Lung (tissue), 12 donors: Measurements from ENCODE around the gene NRK. TPM values are rescaled to one million over a fixed set of nuclear protein-coding genes. Genes with fewer than 3 reads are reported as not detected.
"Not testable (repeated sequence)": the region's sequence is repeated elsewhere in the genome, so short reads cannot be mapped to it uniquely, and the experiment has no call there.

Experiments used
- ATAC-seq: fragments of 200-7000 bp; cut with Tn5 transposase; one replicate; pipeline ENCODE4 v1.9.1; 2020; ENCODE audit warnings: moderate number of reproducible peaks; ENCODE audit not compliant: insufficient read depth, low FRiP score
- DNase-seq, 3 donors: peaks; one replicate each; pipeline ENCODE4 v3.0.0-alpha.2; 2013 to 2017
- H3K27ac ChIP-seq, 2 donors: one replicate each; pipeline ENCODE4 v1.5.1; 2013; ENCODE audit warnings: mild to moderate bottlenecking in 2 of 2, moderate library complexity in 2 of 2, control low read depth in 1 of 2, inconsistent platforms in 1 of 2, low read depth in 1 of 2, low read length in 1 of 2
- H3K27me3 ChIP-seq, 3 donors: one replicate each; pipeline ENCODE4 v1.5.1; 2013; ENCODE audit warnings: low read length in 2 of 3; ENCODE audit not compliant: control insufficient read depth in 3 of 3, insufficient read depth in 3 of 3
- H3K36me3 ChIP-seq, 4 donors: one replicate each; pipeline ENCODE4 v1.5.1; 2013; ENCODE audit warnings: low read length in 4 of 4, mild to moderate bottlenecking in 1 of 4, moderate library complexity in 1 of 4; ENCODE audit not compliant: control insufficient read depth in 4 of 4, insufficient read depth in 4 of 4
- H3K4me1 ChIP-seq, 5 donors: one replicate each; pipeline ENCODE4 v1.5.1; 2013; ENCODE audit warnings: low read length in 5 of 5, mild to moderate bottlenecking in 2 of 5, moderate library complexity in 1 of 5; ENCODE audit not compliant: control insufficient read depth in 5 of 5, insufficient read depth in 5 of 5
- H3K4me3 ChIP-seq: one replicate; pipeline ENCODE4 v1.5.1; 2013; ENCODE audit warnings: mild to moderate bottlenecking, control low read depth, moderate library complexity
- H3K9ac ChIP-seq, 2 donors: one replicate each; pipeline ENCODE4 v1.5.1; 2013; ENCODE audit warnings: low read length in 2 of 2, control low read depth in 1 of 2; ENCODE audit not compliant: insufficient read depth in 1 of 2
- H3K9me3 ChIP-seq, 4 donors: one replicate each; pipeline ENCODE4 v1.5.1; 2013; ENCODE audit warnings: low read length in 3 of 4, mild to moderate bottlenecking in 1 of 4, moderate library complexity in 1 of 4; ENCODE audit not compliant: control insufficient read depth in 4 of 4, insufficient read depth in 3 of 4
- WGBS, 2 donors: extraction: QIAGEN DNeasy Blood & Tissue Kit; methylation state at CpG; one replicate each; pipeline ENCODE4 v1.1.7; 2013; 5-methylcytosine and 5-hydroxymethylcytosine counted together
- polyA plus RNA-seq, 2 donors: library from polyadenylated mRNA; stranded (reverse); fragments of 200-250 nt; gene quantifications; one replicate each; pipeline ENCODE4 v1.2.1, GENCODE V29; 2013
- total RNA-seq, 2 donors: library from RNA; depleted of rRNA in 1 of 2; stranded (reverse); fragments of >200 nt in 1 of 2; gene quantifications; one replicate each; pipeline ENCODE4 v1.2.1, GENCODE V29; 2014 to 2021
- TF ChIP-seq, protein P1 (sequence below): IDR thresholded peaks from 2 replicates; pipeline ENCODE4 v1.5.1; 2012; ENCODE audit warnings: mild to moderate bottlenecking; ENCODE audit errors: control extremely low read depth, extremely low read depth
- donor health status: control.
- donor health status: control.
- donor health status: Bipolar disorder and iron deficiency.
- donor health status: healthy.
- donor health status: DM: yes; HTN: yes; CAD: no.

NRK gene
- total and polyA plus RNA-seq, 4 donors = 0.12 to 12.2 (median 0.23) TPM

DNA sequence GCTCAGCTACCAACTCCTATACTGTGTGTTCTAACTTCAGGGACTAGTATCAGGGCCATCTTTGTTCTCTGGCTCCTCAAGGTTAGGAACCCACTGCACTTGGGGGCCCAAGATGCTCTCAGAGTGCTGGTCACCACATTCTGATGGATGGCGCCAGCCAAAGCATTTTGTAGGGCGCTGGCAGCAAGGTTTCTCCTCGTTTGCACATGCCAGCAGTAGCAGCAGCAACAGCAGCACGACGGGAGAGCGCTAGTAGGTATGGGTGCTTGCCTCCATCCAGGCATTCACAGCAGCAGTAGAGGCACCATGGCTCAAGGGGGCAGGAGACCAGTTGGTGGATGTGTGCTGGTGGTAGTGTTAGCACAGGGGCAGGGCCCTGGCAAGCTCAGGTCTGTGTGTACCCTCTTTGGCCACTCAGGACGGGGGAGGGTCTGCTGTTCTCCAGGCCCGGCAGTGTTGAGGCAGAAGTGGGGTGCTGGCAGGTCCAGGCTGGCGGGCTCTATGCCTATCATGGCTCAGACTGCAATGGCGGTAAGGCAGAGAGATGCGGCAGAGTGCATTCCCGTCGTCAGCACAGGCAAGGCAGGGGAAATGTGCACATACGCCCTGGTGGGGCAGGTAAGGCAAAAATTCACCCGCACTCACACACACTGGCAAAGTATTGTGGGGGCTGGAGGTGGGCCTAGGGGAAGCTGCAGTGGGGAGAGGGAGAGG, 159.6 kb downstream of the NRK start:
- ATAC-seq (no peak), DNase-seq (no peak)
- Histone ChIP-seq H3K36me3 (no peaks in the 10 kb centered on the region), H3K4me1 (no peaks in the 10 kb centered on the region), H3K9ac (no peak overlapping the region), H3K27me3 (peaks cover 0 to 27% (median 9%) of the 10 kb centered on the region in 3 donors), H3K4me3 (no peak overlapping the region), H3K9me3 (peaks cover 0 to 6% (median 0%) of the 10 kb centered on the region in 4 donors), H3K27ac (no peak overlapping the region)
- 77 to 90% methylated on average over 15 of the region's 15 CpGs for WGBS, 2 donors
- TF ChIP-seq, protein P1, sequence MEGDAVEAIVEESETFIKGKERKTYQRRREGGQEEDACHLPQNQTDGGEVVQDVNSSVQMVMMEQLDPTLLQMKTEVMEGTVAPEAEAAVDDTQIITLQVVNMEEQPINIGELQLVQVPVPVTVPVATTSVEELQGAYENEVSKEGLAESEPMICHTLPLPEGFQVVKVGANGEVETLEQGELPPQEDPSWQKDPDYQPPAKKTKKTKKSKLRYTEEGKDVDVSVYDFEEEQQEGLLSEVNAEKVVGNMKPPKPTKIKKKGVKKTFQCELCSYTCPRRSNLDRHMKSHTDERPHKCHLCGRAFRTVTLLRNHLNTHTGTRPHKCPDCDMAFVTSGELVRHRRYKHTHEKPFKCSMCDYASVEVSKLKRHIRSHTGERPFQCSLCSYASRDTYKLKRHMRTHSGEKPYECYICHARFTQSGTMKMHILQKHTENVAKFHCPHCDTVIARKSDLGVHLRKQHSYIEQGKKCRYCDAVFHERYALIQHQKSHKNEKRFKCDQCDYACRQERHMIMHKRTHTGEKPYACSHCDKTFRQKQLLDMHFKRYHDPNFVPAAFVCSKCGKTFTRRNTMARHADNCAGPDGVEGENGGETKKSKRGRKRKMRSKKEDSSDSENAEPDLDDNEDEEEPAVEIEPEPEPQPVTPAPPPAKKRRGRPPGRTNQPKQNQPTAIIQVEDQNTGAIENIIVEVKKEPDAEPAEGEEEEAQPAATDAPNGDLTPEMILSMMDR = no peak

DNA sequence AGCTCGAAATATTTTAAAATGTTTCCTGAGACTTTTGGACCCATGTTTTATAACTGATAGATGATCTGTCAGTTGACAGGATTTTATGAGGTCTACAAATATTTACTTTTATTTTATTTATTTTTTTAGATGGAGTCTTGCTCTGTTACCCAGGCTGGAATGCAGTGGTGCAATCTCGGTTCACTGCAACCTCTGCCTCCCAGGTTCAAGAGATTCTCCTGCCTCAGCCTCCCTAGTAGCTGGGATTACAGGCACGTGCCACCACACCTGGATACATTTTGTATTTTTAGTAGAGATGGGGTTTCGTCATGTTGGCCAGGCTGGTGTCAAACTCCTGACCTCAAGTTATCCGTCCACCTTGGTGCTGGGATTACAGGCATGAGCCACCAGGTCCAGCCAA, 166.1 kb downstream of the NRK start:
- ATAC-seq, H3K36me3 ChIP-seq, H3K9me3 ChIP-seq, H3K4me1 ChIP-seq, H3K4me3 ChIP-seq, DNase-seq, H3K27ac ChIP-seq, H3K9ac ChIP-seq: not testable (repeated sequence)
- H3K27me3 ChIP-seq = peaks cover 0 to 21% (median 5%) of the 10 kb centered on the region in 3 donors
- 66 to 84% methylated on average over 5 of the region's 5 CpGs for WGBS, 2 donors

DNA sequence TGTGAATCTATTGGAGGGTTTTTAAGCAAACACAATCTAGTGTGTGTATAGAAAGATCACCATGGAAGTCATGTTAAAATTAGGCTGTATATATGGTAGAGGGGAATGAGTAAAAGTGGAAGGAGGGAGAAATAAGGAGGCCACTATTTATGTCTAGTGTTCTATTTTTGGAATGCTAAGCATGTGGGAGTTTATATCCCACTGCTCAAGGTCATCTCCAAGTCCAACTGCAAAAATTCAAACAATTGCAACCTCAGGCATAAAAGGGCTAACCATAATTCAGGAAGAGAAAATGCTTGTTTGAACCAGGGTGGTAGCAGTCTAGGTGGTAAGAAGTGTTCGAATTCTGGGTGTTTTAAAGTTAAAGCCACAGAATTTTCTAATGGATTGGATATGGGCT, 177.0 kb downstream of the NRK start:
- TF ChIP-seq, protein P1 = no peak
- Histone ChIP-seq H3K27ac (no peak overlapping the region), H3K36me3 (no peaks in the 10 kb centered on the region), H3K9ac (no peak overlapping the region), H3K4me1 (no peaks in the 10 kb centered on the region), H3K9me3 (no peaks in the 10 kb centered on the region), H3K4me3 (no peak overlapping the region), H3K27me3 (peaks cover 0 to 9% (median 2%) of the 10 kb centered on the region in 3 donors)
- no peak for DNase-seq
- WGBS, 2 donors = 43 to 50% methylated on average over 1 of the region's 1 CpG
- no peak for ATAC-seq

DNA sequence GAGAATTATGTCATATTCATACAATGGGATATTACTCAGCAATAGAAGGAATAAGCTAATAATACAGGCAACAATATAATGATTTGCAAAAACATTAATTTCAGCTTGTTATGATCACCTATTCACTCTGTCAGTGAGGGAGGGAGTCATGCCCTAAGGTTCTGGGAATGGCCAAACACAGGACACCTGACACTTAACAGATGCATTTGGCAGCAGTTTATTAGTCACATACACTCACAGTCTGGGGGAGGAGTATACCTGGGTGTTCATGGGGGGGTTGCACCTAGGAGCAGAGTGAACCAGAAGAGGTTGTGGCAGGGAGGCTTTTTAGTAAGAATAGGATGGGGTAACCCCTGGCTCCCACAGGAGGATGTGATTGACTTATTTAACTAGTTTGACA, 177.9 kb downstream of the NRK start:
- Histone ChIP-seq H3K4me1 (no peaks in the 10 kb centered on the region), H3K9me3 (no peaks in the 10 kb centered on the region), H3K27ac (no peak overlapping the region), H3K9ac (no peak overlapping the region), H3K4me3 (no peak overlapping the region), H3K27me3 (peaks cover 0 to 9% (median 2%) of the 10 kb centered on the region in 3 donors), H3K36me3 (no peaks in the 10 kb centered on the region)
- ATAC-seq (no peak), DNase-seq (no peak)
- TF ChIP-seq, protein P1 = no peak

DNA sequence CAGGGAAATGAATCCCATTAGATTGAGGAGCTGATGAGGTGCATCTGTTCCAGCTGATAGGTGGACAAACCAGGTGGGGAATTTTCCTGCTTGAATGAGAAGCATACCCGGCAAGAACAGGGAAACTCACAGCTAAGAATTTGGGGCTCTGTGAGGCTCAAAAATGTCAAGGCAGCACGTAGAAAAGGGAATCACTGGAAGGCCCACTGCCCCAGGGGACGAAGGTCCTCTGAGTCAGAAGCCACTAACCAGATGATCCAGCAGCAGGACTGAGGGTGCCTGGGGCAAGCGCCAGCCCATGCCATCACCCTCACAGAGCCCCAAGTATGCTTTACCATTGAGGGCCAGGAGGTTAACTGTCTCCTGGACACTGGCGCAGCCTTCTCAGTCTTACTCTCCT, 178.3 kb downstream of the NRK start:
- H3K9ac ChIP-seq, H3K9me3 ChIP-seq, H3K4me3 ChIP-seq, H3K27ac ChIP-seq, DNase-seq, H3K4me1 ChIP-seq, H3K36me3 ChIP-seq, ATAC-seq, H3K27me3 ChIP-seq: not testable (repeated sequence)
- WGBS, 2 donors = 60 to 83% methylated on average over 4 to 5 of the region's 5 CpGs
